Ishikawa (cell line): ENCODE data around the gene RAB44.
A peak's percentile ranks its signal among the peaks of the same experiment; 100 is the strongest.

ENCODE experiments used
- CEBPB ChIP-seq: IDR thresholded peaks from 2 replicates; pipeline ENCODE4 v1.6.1; 2012
- CREB1 ChIP-seq: IDR thresholded peaks from 2 replicates; pipeline ENCODE4 v1.6.1; 2012; ENCODE audit warnings: low read depth
- EGR1 ChIP-seq: IDR thresholded peaks from 2 replicates; pipeline ENCODE4 v1.6.1; 2012
- EP300 ChIP-seq: IDR thresholded peaks from 2 replicates; pipeline ENCODE4 v1.6.1; 2012; ENCODE audit warnings: borderline replicate concordance
- FOXM1 ChIP-seq: IDR thresholded peaks from 2 replicates; pipeline ENCODE4 v1.6.1; 2012; ENCODE audit warnings: low read depth, borderline replicate concordance
- NFIC ChIP-seq: IDR thresholded peaks from 2 replicates; pipeline ENCODE4 v1.6.1; 2012
- RAD21 ChIP-seq: IDR thresholded peaks from 2 replicates; pipeline ENCODE4 v1.6.1; 2012; ENCODE audit warnings: low read depth
- TAF1 ChIP-seq: IDR thresholded peaks from 2 replicates; pipeline ENCODE4 v1.6.1; 2012; ENCODE audit warnings: low read depth, mild to moderate bottlenecking
- TCF12 ChIP-seq: IDR thresholded peaks from 2 replicates; pipeline ENCODE4 v1.6.1; 2012; ENCODE audit warnings: low read depth
- TEAD4 ChIP-seq: IDR thresholded peaks from 2 replicates; pipeline ENCODE4 v1.6.1; 2012
- YY1 ChIP-seq: IDR thresholded peaks from 2 replicates; pipeline ENCODE4 v1.6.1; 2012; ENCODE audit warnings: low read depth
- ZBTB7A ChIP-seq: IDR thresholded peaks from 2 replicates; pipeline ENCODE4 v1.6.1; 2012; ENCODE audit warnings: low read depth
- TF ChIP-seq, protein P1 (sequence below): IDR thresholded peaks from 2 replicates; pipeline ENCODE4 v1.6.1; 2012
- TF ChIP-seq, protein P2 (sequence below): IDR thresholded peaks from 2 replicates; pipeline ENCODE4 v1.6.1; 2012; ENCODE audit warnings: low read depth, mild to moderate bottlenecking
- TF ChIP-seq, protein P3 (sequence below): IDR thresholded peaks from 2 replicates; pipeline ENCODE4 v1.6.1; 2012

RAB44 gene

DNA sequence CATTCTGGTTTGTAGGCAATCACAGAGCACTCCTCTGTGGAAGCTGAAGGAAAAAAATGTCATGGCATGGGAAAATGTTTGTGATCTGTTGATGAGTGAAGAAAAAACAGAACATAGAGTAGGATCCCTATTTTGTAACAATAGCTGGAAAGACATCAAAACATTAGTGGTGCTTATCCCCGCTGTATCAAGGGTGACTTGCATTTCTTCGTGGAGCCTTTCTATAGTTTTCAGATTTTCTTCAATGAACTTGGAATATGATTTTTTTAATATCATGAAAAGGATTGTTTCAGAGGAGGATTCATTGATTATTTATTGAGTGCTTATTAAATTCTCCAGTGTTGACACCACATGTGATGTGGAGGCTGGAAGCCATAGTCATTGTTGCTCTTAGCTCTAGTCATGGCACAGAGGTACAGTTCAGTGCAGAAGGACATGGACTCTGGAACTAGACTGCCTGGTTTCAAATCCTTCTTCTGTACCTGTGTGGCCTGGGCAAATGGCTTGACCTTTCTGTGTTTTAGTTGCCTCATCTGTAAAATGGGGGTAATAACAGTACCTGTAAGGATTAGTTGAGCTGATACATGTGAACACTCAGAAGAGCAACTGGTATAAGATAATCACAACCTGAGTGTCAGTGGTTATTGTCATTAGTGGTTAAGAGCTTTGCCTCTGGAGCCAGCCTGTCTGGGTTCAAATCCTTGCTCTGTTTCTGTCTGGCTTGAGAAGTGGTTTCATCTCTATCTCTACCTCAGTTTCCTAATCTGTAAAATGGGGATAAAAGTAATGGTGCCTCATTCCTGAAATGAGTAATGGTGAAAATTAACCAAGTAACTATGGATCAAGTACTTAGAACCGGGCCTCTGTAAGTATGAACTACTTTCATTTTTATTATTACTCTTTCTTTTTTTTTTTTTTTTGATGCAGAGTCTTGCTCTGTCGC lies 33.9 kb upstream of the RAB44 start:
- TF ChIP-seq CEBPB: no peak
- TF ChIP-seq, protein P1, sequence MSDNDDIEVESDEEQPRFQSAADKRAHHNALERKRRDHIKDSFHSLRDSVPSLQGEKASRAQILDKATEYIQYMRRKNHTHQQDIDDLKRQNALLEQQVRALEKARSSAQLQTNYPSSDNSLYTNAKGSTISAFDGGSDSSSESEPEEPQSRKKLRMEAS: 0 out of 2 replicates have a peak, but pooled peaks have one; percentile 2
- TF ChIP-seq YY1: no peak

DNA sequence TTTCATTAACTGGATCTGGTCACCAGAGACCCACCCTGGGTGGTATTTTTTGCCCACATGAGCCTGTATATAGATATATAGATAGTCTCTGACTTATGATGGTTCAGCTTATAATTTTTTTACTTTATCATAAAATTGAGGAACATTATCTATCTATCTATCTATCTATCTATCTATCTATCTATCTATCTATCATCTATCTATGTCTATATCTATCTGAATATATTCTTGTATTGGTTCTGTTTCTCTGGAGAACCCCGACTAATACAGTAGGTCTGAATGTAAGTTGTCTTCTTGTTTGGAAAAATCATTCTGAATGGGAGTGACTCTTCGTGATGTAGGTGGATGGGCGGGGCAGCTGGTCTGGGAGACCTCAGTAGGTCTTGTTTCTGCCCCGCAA lies 32.4 kb upstream of the RAB44 start:
- TF ChIP-seq EGR1: no peak
- no peak for TF ChIP-seq EP300
- no peak for TF ChIP-seq TAF1
- TF ChIP-seq FOXM1: no peak
- no peak for TF ChIP-seq YY1
- TF ChIP-seq RAD21: no peak
- TF ChIP-seq, protein P2, sequence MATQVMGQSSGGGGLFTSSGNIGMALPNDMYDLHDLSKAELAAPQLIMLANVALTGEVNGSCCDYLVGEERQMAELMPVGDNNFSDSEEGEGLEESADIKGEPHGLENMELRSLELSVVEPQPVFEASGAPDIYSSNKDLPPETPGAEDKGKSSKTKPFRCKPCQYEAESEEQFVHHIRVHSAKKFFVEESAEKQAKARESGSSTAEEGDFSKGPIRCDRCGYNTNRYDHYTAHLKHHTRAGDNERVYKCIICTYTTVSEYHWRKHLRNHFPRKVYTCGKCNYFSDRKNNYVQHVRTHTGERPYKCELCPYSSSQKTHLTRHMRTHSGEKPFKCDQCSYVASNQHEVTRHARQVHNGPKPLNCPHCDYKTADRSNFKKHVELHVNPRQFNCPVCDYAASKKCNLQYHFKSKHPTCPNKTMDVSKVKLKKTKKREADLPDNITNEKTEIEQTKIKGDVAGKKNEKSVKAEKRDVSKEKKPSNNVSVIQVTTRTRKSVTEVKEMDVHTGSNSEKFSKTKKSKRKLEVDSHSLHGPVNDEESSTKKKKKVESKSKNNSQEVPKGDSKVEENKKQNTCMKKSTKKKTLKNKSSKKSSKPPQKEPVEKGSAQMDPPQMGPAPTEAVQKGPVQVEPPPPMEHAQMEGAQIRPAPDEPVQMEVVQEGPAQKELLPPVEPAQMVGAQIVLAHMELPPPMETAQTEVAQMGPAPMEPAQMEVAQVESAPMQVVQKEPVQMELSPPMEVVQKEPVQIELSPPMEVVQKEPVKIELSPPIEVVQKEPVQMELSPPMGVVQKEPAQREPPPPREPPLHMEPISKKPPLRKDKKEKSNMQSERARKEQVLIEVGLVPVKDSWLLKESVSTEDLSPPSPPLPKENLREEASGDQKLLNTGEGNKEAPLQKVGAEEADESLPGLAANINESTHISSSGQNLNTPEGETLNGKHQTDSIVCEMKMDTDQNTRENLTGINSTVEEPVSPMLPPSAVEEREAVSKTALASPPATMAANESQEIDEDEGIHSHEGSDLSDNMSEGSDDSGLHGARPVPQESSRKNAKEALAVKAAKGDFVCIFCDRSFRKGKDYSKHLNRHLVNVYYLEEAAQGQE: no peak
- no peak for TF ChIP-seq TCF12
- TF ChIP-seq CEBPB: no peak
- TF ChIP-seq, protein P3, sequence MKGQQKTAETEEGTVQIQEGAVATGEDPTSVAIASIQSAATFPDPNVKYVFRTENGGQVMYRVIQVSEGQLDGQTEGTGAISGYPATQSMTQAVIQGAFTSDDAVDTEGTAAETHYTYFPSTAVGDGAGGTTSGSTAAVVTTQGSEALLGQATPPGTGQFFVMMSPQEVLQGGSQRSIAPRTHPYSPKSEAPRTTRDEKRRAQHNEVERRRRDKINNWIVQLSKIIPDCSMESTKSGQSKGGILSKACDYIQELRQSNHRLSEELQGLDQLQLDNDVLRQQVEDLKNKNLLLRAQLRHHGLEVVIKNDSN: no peak
- TF ChIP-seq, protein P1: no peak
- no peak for TF ChIP-seq CREB1
- TF ChIP-seq NFIC: no peak
- TF ChIP-seq ZBTB7A: no peak
- TF ChIP-seq TEAD4: no peak

DNA sequence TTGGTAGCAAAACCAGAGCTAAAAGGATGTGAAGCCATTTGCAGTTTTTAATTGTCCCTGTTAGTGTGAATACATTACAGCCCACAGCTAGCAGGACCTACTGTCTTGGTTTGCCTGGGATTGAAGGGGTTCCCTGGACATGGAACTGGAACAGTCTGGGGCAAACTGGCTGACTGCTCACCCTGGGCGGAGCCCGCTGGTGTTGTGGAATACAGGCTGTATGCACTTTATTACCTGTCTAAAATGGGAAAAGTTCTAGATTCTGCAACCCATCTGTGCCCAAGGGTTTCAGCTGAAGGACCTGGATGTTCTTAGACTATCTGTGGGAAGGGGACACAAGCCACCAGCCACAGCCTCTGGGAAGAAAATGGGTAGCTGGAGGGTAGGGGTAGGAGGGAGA lies 31.3 kb upstream of the RAB44 start:
- TF ChIP-seq, protein P2: no peak
- TF ChIP-seq NFIC (no peak), TAF1 (no peak), RAD21 (no peak), CREB1 (no peak), TCF12 (no peak), ZBTB7A (no peak), EGR1 (no peak), EP300 (no peak), FOXM1 (no peak), CEBPB (no peak), YY1 (no peak), TEAD4 (no peak)
- TF ChIP-seq, protein P1: no peak
- TF ChIP-seq, protein P3: no peak

DNA sequence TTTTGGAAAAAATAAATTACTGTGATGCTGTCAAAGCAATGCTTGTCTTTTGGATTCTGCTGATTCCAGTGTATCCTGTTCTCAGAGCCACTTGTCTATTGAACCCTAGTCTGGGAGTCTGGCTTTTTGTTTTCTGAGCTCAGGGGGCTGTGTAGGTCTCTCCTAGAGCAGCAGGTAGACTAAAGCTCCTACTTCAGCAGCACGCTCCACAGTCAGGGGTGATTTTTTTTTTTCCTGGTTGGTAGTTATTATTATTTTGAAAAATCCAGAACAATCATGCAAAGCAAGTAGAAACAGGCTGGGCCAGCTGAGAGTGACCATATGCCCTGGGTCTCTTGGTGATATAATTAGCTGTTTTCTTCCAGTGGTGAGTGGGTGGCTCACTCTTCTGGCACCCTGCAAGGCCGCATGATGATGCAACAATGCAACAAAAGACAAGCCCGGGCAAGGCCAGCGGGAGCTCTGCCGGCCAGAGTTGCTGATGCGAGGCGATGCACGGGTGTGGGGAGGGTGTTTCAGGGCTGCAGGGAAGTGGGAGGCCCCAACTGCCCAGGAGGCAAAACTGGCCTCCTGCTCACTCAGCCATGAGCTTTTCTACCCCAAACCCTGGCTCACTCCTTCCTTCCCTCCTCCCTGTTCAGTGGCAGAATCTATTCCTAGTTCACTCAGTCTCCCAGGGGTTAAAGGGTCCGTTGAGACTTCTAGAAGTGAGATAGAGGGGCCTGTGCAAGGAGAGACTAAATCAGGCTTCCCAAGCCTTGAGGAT lies 30.6 kb upstream of the RAB44 start:
- peak; percentile 95 for TF ChIP-seq TEAD4
- peak; percentile 95 for TF ChIP-seq EP300
- peak; percentile 34; the same call in 1 of the 2 replicates for TF ChIP-seq RAD21
- TF ChIP-seq NFIC: peak; percentile 97
- peak; percentile 98 for TF ChIP-seq TCF12
- 0 out of 2 replicates have a peak, but pooled peaks have one; percentile 37 for TF ChIP-seq CREB1
- peak; percentile 100 for TF ChIP-seq CEBPB
- TF ChIP-seq, protein P2: no peak
- TF ChIP-seq, protein P3: peak; percentile 54
- peak; percentile 89 for TF ChIP-seq FOXM1
- peak; percentile 57; the same call in 1 of the 2 replicates for TF ChIP-seq YY1
- peak; percentile 99 for TF ChIP-seq EGR1
- TF ChIP-seq, protein P1: peak; percentile 83
- TF ChIP-seq TAF1: 0 out of 2 replicates have a peak, but pooled peaks have one; percentile 20
- TF ChIP-seq ZBTB7A: peak; percentile 75; the same call in 1 of the 2 replicates
